Stimulated activated CD4-positive, alpha-beta T cell treated with anti-CD3 and anti-CD28 coated beads, Interleukin-4, amount 100 ng/mL, for 24 hours (primary cell): ENCODE measurements around the gene NUDT1.

Experiments
- DNase-seq: peaks from one replicate; pipeline ENCODE4 v3.0.0-alpha.2; 2020

Gene NUDT1

DNA sequence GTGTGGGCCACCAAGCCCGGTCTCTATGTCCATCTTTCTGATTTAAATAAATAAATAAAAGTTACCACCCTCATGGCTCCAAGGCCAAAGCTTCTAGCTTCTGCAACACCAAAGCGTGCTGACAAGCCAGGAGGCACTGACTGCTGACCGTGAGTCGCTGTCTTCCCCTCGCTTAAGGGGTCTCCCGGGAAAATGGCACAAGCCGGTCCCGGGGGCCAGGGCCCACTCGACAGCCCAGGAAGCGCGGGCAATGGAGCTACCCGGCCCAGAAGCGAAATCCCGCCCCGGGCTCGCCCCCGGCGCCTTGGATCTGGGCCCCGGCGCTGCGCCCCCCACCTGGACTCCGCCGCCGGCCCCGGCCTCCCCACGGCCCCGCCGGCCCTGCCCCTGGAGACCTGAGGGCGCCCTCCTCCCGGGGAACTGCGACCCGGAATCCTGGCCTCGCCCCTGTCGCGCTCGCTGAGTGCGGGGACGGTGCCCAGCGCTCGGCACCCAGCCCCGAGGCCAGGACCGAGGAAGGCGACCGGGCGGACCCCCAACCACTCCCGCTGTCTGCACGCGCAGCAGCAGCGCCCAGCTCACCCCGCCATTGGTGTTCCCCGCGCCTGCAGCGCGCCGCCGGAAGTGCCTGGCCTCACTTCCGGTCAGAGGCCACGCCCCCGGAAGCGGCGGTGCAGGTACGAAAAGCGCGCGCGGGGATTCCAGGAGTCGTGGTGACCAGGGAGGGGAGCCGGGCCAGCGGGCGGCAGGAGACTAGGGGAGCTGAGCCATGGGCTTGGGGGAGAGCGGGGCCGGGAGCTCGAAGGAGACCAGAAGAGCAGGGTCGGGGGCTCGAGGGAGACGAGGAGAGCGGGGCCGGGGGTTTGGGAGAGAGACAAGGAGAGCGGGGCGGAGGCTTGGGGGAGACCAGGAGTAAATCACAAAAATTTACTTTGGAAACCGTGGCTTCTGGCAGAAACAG lies at the start of gene NUDT1, which contains the start of gene MRM2:
TSS of gene NUDT1 (plus strand) at position 647 of the 961 bp plus-strand sequence. CDS start 2,349 bp downstream, outside the sequence.
TSS of gene MRM2 (minus strand) at position 626 of the 961 bp plus-strand sequence. CDS start at position 590, 36 bp downstream.
- peak; percentile 78 for DNase-seq

DNA sequence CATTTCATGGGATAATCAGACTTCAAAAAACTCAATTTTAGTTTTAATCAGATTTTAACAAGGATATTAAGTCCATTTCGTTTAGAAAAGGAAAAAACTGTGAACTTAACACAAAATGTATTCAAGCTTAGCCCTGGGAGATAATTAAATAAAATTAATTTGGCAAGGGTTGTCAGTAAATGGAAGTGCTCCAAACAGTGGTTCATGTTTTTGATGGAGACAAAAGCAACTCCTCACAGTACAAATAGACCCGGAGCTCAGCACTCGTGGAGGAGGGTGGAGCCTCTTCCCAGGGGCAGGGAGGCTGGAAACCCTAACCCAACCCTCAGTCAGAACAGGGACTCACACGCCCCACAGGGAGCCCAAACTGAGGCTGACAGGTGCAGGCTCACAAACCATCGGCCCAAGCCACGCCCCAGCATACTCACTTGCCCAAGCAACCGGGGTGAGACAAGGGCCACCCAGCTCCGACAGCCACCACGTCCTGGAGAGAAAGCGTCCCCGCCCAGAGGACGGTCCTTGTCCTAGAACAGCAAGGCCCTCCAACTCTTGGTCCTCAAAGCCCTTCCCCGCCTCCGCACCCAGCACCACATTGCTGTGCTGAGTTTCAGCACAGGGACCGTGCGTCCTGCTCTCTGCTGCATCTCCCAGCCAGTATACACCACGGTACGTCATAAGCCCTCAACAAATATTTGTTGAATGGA lies 49.0 kb upstream of the NUDT1 start:
- no peak for DNase-seq

DNA sequence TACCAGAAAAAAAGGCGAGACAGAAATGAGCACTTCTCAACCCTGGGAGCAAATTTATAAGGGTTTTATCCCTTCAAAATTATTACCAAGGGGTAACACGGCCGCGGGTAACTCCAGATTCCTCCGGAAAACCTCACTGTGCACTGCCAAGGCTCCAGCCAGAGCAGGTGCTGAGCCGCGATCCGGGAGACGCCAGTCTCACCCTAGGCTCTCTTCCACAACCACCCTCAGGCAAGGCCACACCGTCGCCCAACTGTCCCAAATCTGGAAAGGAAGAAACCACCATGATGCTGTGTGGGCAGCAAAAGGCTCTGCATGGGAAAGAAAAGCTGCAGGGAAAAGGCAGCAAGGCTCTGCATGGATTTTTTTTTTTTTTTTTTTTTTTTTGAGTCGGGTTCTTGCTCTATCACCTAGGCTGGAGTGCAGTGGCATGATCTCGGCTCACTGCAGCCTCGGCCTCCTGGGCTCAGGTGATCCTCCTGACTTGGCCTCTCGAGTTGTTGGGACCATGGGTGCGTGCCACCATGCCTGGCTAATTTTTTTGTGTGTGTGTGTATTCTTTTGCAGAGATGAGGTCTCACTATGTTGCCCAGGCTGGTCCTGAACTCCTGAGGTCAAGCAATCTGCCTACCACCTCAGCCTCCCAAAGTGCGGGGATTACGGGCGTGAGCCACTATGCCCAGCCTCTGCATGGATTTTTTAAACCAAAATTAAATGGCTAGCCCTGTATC lies 48.3 kb upstream of the NUDT1 start:
- no peak for DNase-seq

DNA sequence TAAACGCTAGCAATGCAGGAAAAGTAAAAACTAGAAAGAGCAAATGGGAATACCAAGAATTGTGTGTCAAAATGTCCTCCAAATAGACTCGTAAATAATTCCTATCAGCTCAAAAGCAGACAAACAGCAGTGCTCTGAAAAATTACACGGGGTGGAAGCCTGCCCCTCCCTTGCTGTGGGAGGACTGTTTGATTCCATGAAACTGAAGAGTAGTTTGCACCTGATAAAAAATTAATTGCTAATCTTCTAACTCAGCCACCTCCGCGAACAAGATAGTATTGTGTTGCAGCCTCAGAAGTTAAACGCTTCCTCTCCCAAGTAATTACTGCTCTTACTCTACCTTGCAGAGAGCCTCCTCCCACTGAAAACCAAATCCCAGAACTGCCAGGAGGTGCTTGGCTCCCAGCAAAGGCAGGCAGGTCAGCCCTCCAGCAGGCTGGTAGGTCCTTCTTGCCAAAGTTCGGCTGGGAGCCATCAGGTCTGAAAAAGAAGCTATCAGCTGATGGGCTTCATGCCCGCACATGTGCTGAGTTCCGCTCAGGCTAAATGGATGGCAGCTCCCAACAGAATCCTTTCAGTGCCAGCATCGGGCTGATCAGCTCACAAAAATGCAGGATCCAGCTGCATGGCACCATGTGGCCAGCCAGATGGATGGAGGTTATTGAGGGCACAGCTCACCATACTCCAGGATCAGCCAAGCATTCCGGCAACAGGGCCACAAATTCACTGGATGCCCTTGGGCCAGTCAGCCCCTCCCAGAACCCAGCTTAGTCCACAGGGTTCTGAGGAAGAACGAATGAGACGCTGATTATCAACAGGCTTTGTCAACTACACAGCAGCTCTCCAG lies 46.4 kb upstream of the NUDT1 start:
- no peak for DNase-seq

DNA sequence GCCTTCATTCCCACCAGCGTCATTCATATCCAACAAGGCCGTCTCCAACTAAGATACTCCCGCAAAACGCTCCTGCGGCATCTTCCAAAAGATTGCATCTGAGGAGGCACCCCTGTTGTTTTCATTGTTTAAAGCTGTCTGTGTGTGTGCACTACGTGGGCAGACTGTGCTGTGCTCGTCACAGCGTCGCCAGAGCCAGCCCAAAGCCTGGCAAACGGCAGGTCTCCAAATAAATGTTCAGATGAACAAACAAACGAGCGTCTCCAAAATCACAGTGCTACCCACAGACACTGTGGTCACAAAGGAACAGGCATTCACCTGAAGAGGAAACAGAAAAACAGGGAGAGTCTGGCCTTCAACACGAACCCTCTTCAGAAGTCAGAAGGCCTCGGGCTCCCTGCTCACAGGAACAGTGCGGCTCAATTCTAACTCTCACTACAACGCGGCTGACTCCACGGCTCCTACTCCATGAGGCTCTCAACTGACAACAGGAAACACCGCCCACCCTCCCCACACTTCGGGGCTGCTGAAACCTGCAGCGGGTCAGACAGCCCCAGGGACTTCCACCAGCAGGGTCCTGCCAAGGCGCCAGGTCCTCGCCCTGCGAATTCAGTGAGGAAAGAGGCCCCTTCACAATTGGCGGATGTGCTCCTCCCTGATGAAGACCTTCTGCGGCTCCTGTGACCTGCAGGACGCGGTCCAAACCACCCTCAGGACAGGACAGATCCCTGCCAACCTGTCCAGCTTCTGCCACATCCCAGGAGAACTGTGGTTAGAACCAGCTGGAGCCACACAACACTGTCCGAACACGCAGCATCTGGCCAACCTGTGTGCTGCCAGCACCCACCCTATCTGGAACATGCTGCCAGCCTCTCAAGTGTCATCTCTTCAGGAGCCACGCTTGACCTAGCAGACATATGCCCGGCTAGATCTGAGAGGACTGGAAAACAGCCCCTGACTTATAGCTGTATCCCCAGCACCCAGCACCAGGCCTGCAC lies 45.3 kb upstream of the NUDT1 start:
- DNase-seq, result no peak

DNA sequence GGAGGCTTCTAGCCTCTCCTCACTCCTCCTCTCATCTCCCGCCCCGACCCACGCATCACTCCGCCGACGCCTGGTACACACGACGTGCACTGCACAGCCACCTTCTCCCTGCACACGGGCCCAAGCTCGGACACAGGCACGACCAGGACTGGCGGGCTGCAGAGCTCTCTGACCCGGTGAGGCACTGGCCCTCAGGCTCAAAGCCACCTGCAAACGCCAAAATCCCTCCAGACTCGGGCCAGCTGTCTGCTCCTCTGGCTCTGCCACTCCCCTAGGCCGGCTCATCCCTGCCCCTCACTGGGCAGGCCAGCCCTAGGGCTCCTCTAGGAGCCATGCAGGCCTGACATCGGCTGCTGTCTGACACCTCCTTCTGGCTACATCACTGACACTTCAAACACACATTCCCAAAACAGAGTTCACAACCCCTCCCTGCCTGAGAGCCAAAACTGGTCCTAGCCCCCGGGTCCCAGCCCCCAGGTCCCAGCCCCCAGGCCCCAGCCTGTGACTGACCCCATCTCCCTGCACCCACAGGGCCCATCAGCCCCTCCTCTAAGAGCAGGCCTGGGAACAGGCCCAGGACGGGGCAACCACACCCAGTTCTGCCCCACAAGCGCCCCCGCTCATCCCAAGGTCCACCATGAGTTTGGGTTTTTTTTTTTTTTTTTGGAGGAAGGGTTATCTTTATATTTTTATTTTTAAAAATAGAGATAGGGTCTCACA lies 44.4 kb upstream of the NUDT1 start:
- DNase-seq, result no peak

DNA sequence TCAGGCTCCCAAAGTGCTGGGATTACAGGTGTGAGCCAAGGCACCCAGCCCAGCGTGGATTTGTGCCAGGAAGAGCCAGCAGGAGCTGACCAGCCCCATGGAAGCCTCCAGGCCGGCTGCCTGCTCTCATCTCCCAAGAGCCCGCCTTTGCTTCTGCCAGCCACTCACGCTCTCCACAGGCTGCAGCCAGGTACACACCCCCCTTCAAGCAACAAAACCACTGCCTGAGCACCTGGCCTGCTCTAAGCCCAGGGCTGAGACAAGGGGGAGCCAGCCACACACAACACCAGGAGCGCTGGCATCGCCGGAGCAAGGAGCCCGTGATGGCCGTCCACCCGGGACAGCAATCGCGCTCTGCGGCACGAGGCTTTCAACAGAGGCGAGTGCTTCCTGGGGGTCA lies 43.8 kb upstream of the NUDT1 start:
- no peak for DNase-seq

DNA sequence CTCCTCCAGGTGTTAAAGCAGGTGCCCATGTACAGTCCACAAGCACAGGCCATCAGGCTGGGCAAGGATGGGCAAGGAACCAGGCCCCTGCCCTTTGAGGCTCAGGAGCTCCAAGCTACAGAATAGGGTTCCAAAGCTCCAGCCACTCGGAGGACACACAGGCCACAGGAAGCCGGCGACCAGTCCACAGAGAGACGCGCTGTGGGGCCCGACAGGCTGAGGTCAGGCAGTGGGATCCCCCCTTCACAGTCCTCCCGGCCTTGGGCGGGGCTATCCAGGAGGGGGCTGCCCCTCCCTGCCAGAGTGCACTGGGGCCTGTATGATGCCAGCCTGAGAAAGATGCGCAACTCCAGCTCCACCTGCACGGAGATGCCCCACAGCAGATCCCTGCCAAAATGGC lies 43.3 kb upstream of the NUDT1 start:
- DNase-seq, result no peak

DNA sequence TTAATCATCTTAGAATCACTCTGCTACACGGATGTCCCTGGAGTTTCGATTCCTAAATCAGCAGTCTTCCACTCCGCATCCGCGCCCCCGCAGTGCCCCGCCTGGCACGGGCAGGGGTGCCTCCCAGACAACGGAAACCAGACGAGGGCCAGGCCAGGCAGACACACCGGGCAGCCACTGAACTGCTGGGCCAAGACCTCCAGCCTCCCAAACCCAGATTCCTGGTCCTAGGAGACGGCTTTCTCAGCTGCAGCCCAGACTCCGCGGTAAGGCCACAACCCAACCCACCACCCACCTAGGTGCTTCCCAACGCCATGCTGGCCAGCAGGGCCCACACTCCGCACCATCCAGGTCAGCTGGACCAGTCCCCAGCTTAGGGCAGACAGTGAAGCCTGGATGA lies 42.5 kb upstream of the NUDT1 start:
- no peak for DNase-seq

DNA sequence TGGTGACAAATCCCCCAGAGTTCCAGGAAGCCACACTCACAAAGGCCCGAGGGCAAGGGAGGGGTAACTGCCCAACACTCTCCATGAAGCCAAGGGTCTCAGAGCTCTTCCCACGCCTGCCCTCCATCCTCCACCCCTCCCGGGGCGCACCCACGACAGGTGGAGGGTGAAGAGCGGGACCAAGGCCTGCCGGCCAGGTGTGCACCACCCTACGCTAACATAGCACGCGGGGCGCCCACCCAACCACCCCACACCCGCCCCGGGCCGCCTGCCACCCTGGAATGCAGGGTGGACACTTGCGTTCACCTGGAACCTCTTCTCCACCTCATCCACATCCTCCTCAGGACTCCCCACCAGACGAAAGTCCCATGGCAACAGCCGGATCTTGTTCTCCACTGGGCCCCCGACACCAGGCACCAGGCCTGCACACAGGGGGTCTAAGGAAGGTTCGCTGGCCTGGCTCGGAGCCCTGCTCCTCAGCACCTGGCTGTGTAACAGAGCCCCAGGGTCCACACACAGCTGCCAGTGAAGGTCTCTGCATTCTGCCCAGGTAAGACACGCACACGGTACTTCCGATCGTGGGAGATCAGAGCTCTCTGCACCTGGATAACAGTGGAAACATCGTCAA lies 42.0 kb upstream of the NUDT1 start:
- no peak for DNase-seq

DNA sequence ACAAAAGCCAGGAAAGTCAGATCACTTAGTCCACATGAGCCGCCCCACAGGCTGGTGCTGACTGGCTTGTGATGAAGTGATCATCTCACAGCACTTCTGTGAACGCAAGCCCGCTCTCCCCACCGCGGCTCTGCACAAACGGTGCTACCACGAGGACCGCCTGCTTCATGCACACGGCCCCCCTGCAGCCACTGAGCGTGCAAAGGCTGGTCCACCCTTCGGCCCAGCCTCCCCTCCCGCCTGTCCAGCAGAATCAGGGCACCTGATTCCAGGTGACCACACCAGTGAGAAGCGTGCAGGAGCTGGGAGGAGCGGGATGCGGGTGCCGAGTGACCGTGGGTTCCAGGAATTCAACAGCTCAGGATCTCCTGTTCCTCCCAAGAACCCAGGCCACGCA lies 41.4 kb upstream of the NUDT1 start:
- DNase-seq, result no peak

DNA sequence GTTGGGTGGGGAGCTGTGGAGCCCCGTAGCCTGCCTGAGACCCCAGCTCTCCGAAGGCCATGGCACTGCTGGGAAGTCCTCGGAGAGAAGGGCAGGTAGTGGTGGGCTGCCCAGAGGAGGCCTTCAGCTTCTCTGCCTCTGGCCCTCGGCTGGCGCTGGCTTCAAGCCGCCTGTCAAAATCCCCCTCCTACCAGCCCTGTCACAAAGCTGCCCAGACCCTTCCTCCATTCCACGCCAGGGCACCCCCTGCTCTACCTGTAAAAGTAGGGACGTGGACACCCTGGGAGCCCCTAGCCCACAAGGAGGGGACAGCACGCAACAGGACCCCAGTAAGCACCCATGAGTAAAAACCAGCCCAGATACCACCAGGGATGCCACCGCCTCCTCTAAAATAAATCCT lies 40.9 kb upstream of the NUDT1 start:
- DNase-seq, result no peak

DNA sequence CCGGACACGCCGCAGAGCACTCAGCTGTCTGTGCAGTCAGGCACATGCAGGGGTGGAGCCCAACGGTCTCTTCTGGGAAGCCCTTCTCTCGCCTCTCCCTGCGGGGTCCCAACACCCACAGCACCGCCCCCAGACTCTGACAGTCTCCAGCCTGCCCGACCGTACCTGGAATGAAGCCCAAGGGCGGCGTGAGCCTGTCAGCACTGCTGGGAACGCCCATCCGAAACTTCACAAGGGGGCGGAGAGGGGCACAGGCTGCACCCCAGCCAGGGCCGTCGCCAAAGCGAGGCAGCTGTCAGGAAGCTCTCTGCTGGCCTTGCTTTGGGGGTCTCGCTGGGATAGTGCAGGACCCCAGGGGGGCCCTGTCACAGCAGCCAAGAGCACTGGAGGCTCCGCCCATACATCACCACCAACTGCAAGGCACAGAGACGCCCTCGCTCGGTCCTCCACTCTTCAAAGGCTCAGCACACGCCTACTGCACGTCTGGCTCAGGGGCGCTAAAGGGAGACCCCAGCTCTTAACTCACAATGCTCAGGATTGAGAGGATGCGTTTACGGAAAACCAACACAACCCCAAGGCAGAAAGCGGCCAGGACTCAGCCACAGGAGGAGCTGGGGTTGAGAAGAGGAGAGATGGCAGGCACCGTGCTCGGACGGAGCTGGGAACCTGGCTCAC lies 40.2 kb upstream of the NUDT1 start:
- DNase-seq, result no peak

DNA sequence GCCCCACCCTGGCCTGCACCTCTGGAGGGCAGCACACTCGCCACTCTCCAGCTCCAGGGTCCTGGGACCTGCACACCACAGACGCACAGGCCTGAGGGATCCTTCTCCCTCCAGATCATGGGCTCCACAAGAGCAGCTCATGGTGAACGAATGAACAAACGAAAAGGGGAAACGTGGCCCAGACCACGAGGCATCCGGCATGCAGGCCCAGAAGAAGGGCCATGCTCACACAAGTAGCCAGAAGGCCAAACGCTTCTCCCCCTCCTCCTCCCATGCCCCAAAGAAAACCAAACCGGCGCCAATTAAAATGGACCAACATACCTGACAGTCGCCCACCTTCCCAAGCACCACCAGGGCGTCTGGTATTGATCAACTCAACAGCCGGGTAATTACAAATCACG lies 39.7 kb upstream of the NUDT1 start:
- DNase-seq, result no peak

DNA sequence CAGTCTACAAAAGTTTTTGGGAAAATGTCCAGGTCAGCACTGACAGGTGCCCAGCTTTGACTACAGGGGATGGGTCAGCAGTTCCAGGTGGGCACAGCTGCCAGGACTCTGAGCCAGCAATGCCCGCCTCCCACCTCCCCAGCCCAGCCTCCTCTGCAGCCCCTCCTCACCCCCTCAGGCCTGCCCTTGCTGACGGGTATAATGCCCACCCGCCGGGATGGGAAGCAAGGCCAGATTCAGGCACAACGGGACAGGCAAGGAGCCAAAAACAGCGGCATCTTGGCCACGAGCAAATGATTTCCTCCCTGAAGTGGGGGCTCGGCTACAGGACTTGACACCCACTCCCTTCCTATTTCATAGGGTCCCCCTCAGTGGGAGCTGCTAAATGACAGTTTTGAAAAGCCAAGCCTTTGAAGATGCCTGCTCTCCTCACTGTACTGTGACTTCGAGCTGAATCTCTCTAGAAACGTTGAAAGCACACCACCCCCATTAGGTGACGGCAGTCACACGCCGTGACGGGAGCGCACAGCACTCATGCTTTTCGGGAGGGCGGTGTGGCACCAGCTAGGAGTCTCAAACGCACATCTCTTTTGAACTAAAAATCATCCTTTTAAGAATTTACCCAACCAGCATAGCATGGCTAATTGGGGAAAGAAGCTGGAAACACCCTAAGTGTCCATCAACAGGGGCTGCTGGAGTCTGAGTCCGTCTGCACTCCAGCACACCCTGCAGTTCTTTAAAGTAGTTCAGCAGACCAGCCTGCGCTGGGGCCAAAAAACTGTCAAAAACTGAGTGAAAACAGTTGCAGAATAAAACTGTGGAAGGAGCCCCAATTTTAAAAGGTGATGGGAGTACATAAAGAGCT lies 38.9 kb upstream of the NUDT1 start:
- no peak for DNase-seq

DNA sequence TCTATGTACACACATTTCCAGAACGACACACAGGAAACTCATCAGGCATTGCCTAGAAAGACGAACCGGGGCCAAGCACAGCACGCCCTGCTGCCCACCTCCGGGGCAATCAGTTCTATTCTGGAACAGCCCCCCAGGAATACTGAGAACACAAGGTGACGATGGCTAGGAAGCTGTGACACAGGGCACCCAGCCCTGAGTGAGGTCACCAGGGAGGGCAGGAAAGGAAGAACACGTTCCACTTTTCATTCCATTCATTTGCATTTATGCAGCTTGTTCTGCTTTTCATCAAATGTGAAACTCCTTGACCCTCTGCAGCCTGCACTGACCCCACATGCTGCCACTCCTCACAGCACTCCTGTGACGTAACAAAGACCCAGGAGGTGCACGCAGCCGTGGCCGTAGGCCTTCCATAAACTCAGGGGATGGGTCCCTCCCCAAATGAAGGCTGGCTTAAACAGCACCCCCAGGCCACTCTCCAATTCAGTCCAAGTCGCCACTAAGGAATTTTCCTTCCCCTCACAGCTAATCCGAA lies 38.2 kb upstream of the NUDT1 start:
- DNase-seq, result no peak

DNA sequence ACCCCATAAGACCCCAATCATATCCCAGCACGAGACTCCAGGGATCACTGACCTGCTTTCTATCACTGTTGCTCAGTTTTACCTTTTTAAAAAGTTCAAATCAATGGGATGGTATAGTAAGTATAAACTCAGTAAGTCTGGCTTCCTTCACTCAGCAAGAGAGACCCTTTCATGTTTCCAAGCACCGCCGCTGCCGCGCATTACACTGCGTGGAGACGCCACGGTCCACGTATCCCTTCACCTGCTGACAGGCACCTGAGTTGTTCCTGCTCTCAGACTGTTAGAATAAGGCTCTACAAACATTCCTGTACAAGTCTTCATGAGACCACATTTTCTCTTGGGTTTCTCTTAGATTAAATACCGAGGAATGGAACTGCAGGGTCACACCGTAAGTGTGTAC lies 37.6 kb upstream of the NUDT1 start:
- DNase-seq, result no peak
